Colonic mucosa (tissue), 4 donors: Measurements from ENCODE around the gene FAM168A. TPM values are rescaled to one million over a fixed set of nuclear protein-coding genes. Genes with fewer than 3 reads are reported as not detected.

ENCODE experiments used
- DNase-seq: peaks from one replicate; pipeline ENCODE4 v3.0.0-alpha.2; 2020
- H3K27ac ChIP-seq: fragments of 200-600 bp; one replicate; pipeline ENCODE4 v1.8.0; 2021
- H3K27me3 ChIP-seq: fragments of 200-600 bp; one replicate; pipeline ENCODE4 v1.8.0; 2021
- H3K36me3 ChIP-seq: fragments of 200-600 bp; one replicate; pipeline ENCODE4 v1.8.0; 2021
- H3K4me1 ChIP-seq: fragments of 200-600 bp; one replicate; pipeline ENCODE4 v1.8.0; 2021; ENCODE audit warnings: mild to moderate bottlenecking
- H3K4me3 ChIP-seq: fragments of 200-600 bp; one replicate; pipeline ENCODE4 v1.8.0; 2021
- H3K9ac ChIP-seq, 2 donors: one replicate each; pipeline ENCODE4 v1.7.0; 2013; ENCODE audit warnings: control low read depth in 2 of 2, low read depth in 2 of 2, low read length in 2 of 2
- H3K9me3 ChIP-seq: fragments of 200-600 bp; one replicate; pipeline ENCODE4 v1.8.0; 2021
- CTCF ChIP-seq: fragments of 200-600 bp; IDR thresholded peaks from one replicate; pipeline ENCODE4 v1.8.0; 2022; ENCODE audit warnings: antibody characterized with exemption, mild to moderate bottlenecking
- intact Hi-C: fragments of 100-400 bp; cut with DNase I; formaldehyde crosslinking; loops from one replicate; pipeline ENCODE4 v1.14.1; 2022
- total RNA-seq, 2 donors: library from RNA; stranded (reverse); fragmentation: NEBNext Ultra II Directional in 1 of 2; extraction: Animal tissue kit (Norgen Biotek cat#: 25700) in 1 of 2; gene quantifications; one replicate each; pipeline ENCODE4 v1.2.1, GENCODE V29; 2021
- donor health status: healthy.
- donor health status: DM: no; HTN: no; CAD: no.
- donor health status: DM: no; HTN: no; CAD: no.

FAM168A gene
- total RNA-seq, 2 donors from 2014 or later, result 16.9 to 21.6 TPM

- H3K4me3 ChIP-seq, result no peak overlapping the region
- H3K9me3 ChIP-seq, result no peaks in the 10 kb centered on the region
- no peak for DNase-seq
- H3K27me3 ChIP-seq, result no peaks in the 10 kb centered on the region
- no peak overlapping the region for H3K9ac ChIP-seq
- H3K27ac ChIP-seq, result no peak overlapping the region
- no peaks in the 10 kb centered on the region for H3K36me3 ChIP-seq
- intact Hi-C loops, result no loop called here
- no peaks in the 10 kb centered on the region for H3K4me1 ChIP-seq
- TF ChIP-seq CTCF, result no peak
Observed at GRCh38 chr11:73468590-73469161, 129.2 kb downstream of the FAM168A start.

GRCh38 chr11:73467505-73467904 is 130.4 kb downstream of the FAM168A start:
- intact Hi-C loops, result no loop called here
- Histone ChIP-seq H3K9me3 (no peaks in the 10 kb centered on the region), H3K4me3 (no peak overlapping the region), H3K4me1 (no peaks in the 10 kb centered on the region), H3K36me3 (no peaks in the 10 kb centered on the region), H3K27me3 (no peaks in the 10 kb centered on the region), H3K27ac (no peak overlapping the region), H3K9ac (no peak overlapping the region)
- no peak for TF ChIP-seq CTCF
- DNase-seq, result no peak

DNA sequence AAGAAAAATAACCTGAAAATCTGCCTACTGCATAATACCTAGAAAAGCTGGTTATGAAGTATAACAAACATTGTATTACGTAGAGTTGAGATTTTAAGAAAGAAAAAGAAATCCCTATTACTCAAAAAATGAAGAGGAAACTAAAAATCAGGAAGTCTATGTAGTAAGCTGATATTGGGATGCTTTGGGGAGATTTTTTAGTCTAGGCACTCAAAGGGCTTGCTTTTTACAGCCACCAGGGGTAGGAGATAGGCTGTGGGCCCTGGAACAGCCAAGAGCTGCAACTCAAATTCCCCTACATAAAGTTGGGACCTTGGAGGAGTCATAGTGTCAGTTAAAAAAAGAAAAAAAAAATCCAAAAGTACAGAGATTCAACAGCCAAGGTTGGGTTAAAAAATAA is 131.3 kb downstream of the FAM168A start:
- Histone ChIP-seq H3K9ac (no peak overlapping the region), H3K36me3 (no peaks in the 10 kb centered on the region), H3K4me1 (no peaks in the 10 kb centered on the region), H3K27ac (no peak overlapping the region), H3K4me3 (no peak overlapping the region), H3K9me3 (no peaks in the 10 kb centered on the region), H3K27me3 (no peaks in the 10 kb centered on the region)
- no peak for DNase-seq
- intact Hi-C loops, result no loop called here
- TF ChIP-seq CTCF, result no peak

DNA sequence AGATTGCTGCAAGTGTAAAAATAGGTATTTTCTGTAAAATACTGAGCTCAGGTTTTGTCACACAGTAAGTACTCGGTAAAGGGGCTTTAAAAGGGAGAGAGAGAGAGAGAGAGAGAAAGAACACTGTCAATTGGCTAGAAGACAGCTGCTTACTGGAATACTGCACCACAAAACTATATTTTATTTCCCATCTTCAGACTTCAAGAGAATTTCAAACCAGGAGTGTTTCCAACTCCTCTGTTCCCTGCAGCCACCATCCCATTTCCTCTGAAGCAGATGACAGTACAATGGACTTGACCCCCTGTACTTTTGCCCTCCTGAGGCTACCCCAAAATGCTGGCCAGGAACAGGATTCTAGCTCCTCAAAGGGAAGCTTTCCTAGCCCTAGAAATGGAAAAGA is 132.0 kb downstream of the FAM168A start:
- Histone ChIP-seq H3K27me3 (no peaks in the 10 kb centered on the region), H3K9me3 (no peaks in the 10 kb centered on the region), H3K27ac (no peak overlapping the region), H3K4me1 (no peaks in the 10 kb centered on the region), H3K4me3 (no peak overlapping the region), H3K9ac (no peak overlapping the region), H3K36me3 (no peaks in the 10 kb centered on the region)
- DNase-seq, result no peak
- no peak for TF ChIP-seq CTCF
- intact Hi-C loops, result no loop called here

- Histone ChIP-seq H3K4me3 (no peak overlapping the region), H3K27ac (no peak overlapping the region)
- intact Hi-C loops, result no loop called here
Observed at GRCh38 chr11:73465023-73465675, 132.8 kb downstream of the FAM168A start.

More at GRCh38 chr11:73465023-73465675, 132.8 kb downstream of the FAM168A start:
- no peaks in the 10 kb centered on the region for H3K4me1 ChIP-seq
- no peak for DNase-seq
- H3K9ac ChIP-seq, result no peak overlapping the region
- H3K27me3 ChIP-seq, result no peaks in the 10 kb centered on the region
- no peaks in the 10 kb centered on the region for H3K9me3 ChIP-seq
- TF ChIP-seq CTCF, result no peak
- H3K36me3 ChIP-seq, result no peaks in the 10 kb centered on the region
